Lower leg skin (tissue), 3 donors: ENCODE data around the gene FUT8.

Experiments
- POLR2A ChIP-seq, 2 donors: fragments of 450-650 bp; IDR thresholded peaks; one replicate each; pipeline ENCODE4 v1.6.1; 2016 to 2017; ENCODE audit warnings: antibody characterized with exemption in 2 of 2, mild to moderate bottlenecking in 1 of 2, moderate library complexity in 1 of 2
- TF ChIP-seq, protein P1 (sequence below), 3 donors: fragments of 450-650 bp; IDR thresholded peaks; one replicate each; pipeline ENCODE4 v1.5.1; 2016; ENCODE audit warnings: antibody characterized with exemption in 3 of 3, mild to moderate bottlenecking in 3 of 3, moderate library complexity in 2 of 3

DNA sequence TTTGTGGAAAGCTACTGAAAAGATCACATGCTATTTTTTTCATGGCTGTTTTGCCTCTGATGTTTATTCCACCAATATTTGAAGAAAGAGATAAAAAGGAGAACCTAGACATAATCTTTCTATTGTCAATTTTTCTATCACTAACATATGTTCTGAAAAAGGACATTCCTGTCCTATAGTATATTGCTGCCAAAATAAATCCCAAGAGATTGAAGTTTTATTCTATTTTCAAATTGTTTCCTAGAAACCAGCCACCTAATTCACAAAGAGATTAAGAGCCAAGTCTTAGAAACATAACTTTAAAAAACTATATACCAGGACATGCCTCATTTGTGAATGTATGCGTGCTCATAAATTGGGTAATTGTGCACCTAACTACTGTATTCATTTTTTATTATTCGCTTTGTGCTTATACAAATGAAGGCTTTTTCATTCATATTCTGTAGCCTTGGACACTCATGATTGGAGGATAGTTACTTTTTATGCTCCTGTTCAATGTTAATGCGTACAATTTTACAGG is 200.7 kb downstream of the FUT8 start:
- TF ChIP-seq, protein P1, sequence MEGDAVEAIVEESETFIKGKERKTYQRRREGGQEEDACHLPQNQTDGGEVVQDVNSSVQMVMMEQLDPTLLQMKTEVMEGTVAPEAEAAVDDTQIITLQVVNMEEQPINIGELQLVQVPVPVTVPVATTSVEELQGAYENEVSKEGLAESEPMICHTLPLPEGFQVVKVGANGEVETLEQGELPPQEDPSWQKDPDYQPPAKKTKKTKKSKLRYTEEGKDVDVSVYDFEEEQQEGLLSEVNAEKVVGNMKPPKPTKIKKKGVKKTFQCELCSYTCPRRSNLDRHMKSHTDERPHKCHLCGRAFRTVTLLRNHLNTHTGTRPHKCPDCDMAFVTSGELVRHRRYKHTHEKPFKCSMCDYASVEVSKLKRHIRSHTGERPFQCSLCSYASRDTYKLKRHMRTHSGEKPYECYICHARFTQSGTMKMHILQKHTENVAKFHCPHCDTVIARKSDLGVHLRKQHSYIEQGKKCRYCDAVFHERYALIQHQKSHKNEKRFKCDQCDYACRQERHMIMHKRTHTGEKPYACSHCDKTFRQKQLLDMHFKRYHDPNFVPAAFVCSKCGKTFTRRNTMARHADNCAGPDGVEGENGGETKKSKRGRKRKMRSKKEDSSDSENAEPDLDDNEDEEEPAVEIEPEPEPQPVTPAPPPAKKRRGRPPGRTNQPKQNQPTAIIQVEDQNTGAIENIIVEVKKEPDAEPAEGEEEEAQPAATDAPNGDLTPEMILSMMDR (IDR thresholded peaks at IDR 0.05), result no peak
- no peak for TF ChIP-seq POLR2A (IDR thresholded peaks at IDR 0.05)
